Neural progenitor cell (in vitro differentiated cells): Measurements from ENCODE around the gene FARS2.

Experiments used
- EZH2 ChIP-seq: fragments of 200-600 bp; sonication (generic); IDR thresholded peaks from 2 replicates; pipeline ENCODE4 v1.6.1; 2017; ENCODE audit warnings: antibody characterized with exemption, mild to moderate bottlenecking, moderate library complexity
- TF ChIP-seq, protein P1 (sequence below): fragments of 200-600 bp; sonication (generic); IDR thresholded peaks from 2 replicates; pipeline ENCODE4 v1.5.1; 2017; ENCODE audit warnings: antibody characterized with exemption, mild to moderate bottlenecking

DNA sequence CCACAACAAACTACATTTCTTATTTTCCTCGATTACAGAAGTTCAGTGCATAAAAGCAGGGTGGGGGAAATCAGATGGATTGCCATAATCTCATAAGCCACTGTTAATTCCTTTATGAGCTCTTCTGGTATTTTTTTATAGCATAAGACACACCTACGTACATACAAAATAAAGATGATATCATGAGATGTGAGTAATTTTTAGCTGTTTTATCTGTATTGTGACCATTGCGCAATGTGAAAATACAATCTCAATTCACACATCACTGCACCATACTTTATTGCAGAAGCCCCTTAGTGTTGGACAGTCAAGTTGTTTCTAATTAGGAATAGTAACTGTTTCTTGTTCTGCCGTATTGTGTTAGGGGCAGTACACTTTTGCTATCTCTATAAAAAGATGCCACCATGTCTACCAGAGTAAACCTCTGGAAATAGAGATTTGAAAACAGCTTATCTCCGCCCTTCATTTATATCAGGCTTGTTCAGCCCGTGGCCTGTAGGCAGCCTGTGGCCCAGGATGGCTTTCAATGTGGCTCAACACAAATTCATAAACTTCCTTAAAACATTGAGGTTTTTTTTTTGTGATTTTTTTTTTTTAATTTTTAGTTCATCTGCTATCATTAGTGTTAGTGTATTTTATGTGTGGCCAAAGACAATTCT is 90.4 kb downstream of the FARS2 start:
- TF ChIP-seq, protein P1, sequence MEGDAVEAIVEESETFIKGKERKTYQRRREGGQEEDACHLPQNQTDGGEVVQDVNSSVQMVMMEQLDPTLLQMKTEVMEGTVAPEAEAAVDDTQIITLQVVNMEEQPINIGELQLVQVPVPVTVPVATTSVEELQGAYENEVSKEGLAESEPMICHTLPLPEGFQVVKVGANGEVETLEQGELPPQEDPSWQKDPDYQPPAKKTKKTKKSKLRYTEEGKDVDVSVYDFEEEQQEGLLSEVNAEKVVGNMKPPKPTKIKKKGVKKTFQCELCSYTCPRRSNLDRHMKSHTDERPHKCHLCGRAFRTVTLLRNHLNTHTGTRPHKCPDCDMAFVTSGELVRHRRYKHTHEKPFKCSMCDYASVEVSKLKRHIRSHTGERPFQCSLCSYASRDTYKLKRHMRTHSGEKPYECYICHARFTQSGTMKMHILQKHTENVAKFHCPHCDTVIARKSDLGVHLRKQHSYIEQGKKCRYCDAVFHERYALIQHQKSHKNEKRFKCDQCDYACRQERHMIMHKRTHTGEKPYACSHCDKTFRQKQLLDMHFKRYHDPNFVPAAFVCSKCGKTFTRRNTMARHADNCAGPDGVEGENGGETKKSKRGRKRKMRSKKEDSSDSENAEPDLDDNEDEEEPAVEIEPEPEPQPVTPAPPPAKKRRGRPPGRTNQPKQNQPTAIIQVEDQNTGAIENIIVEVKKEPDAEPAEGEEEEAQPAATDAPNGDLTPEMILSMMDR: no peak
- no peak for TF ChIP-seq EZH2
